22Rv1 (cell line): ENCODE measurements around the gene CASK.

Experiments
- CTCF ChIP-seq: fragments of 450-650 bp; IDR thresholded peaks from 2 replicates; pipeline ENCODE4 v1.5.1; 2017; ENCODE audit warnings: mild to moderate bottlenecking
- ZFX ChIP-seq: fragments of 450-650 bp; IDR thresholded peaks from 2 replicates; pipeline ENCODE4 v1.6.1; 2017; ENCODE audit warnings: antibody characterized with exemption, borderline replicate concordance

GRCh38 chrX:41828826-41829225 lies 94.5 kb downstream of the CASK start:
- TF ChIP-seq CTCF (no peak), ZFX (no peak)
